GM15510 (cell line): ENCODE data around the gene NUP43.

ENCODE experiments used
- POLR2A ChIP-seq: IDR thresholded peaks from 3 replicates; pipeline ENCODE4 v1.6.1; 2011; ENCODE audit warnings: borderline replicate concordance; ENCODE audit not compliant: insufficient read length; ENCODE audit errors: extremely low read depth

The NUP43 gene, protein sequence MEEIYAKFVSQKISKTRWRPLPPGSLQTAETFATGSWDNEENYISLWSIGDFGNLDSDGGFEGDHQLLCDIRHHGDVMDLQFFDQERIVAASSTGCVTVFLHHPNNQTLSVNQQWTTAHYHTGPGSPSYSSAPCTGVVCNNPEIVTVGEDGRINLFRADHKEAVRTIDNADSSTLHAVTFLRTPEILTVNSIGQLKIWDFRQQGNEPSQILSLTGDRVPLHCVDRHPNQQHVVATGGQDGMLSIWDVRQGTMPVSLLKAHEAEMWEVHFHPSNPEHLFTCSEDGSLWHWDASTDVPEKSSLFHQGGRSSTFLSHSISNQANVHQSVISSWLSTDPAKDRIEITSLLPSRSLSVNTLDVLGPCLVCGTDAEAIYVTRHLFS

DNA sequence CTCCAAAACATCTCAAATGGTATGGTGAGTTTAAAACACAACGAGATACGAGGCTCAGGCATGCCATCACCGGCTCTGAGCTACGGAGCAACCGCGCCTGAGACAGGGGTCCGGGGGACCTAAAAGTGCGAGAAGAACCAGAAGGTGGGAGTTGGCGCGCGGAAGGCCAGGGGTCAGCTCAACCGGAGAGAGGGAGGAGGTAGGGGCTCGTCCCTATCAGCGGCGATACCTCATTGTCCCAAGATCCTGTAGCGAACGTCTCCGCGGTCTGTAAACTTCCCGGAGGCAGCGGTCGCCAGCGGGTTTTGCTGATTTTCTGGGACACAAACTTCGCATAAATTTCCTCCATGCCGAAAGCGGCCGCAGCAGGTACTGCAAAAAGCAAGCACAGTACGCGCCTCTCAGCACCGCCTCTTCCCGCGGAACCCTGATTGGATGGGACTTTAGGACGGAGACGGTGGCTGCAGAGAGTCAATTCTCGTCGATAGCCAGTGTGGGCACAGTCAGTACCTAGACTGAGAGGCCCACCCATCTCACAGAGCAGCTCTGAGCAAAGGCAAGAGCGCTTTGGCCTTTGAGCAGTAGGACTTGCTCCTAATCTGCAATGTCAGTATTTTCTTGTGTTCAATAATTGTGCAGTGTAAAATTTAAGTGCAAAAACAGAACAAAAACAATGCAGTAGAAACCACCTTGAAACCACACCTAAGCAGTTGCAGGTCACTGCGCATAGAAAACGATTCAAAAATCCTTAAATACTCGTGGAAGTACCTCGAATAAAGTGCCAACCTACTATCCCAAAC lies at the start of gene NUP43:
TSS of gene NUP43 (minus strand) at position 383 of the 800 bp plus-strand sequence. CDS start at position 349, 34 bp downstream.
- peak; percentile 76 for TF ChIP-seq POLR2A

DNA sequence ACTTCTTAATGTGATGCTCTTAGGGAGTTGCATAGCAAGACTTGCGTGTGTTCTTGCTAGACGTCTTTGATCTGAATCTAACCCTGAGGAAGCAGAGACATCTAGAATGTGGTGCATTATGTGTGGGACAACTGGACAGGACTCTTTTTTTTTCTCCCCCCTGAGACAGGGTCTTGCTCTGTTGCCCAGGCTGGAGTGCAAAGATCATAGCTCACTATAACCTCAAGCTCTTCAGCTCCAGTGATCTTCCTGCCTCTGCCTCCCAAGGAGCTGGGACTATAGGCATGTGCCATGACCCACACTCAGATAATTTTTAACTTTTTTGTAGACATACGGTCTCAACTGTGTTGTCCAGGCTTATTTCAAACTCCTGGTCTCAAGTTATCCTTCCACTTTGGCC lies 37.2 kb upstream of the NUP43 start:
- no peak for TF ChIP-seq POLR2A

DNA sequence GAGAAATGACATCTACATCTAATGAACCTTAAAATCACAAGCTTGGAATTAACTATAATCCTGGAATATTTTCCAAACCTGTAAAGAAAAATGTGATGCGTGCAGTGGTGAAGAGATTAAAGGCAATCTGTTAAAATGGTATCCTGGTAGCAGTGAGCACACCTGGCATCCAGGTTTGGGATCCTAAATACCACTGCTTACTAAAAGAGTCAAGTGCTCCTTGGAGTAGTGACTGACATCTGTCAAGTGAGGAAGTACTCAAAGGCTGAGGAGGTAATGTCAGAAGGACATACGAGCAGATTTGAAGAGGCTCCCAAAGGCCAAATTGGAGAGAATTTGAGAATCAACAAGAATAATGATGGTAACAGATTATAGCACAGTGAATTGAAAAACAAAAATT lies 36.0 kb upstream of the NUP43 start:
- TF ChIP-seq POLR2A = no peak

DNA sequence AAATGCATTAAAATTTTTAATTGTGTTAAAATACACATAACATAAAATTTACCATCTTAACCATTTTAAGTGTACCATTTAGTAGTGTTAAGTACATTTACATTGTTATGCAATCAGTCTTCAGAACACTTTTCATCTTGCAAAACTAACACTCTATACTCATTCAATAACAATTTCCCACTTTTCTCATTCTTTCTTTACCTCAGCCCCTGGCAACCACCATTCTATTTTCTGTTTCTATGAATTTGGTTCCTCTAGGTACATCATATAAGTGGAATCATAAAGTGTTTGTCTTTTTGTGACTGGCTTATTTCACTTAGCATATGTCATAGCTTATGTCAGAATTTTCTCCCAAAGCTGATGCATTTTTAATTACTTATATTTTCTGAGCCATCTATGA lies 35.4 kb upstream of the NUP43 start:
- no peak for TF ChIP-seq POLR2A

- TF ChIP-seq POLR2A = no peak
Observed at GRCh38 chr6:149779644-149779963, 33.3 kb upstream of the NUP43 start.

DNA sequence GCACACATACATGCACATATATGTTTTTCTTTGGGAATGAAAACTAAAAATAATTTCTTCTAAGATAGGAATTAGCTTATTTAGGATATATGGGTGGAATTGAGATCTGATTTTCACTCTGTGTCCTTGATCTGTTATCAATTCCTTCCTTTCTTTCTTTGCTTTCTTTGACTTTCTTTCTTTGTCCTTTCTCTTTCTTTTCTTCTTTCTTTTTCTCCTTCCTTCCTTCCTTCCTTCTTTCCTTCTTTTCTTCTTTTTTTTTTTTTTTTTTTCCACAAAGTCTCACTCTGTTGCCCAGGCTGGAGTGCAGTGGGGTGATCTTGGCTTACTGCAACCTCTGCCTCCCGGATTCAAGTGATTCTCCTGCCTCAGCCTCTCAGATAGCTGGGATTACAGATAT lies 31.3 kb upstream of the NUP43 start:
- no peak for TF ChIP-seq POLR2A

DNA sequence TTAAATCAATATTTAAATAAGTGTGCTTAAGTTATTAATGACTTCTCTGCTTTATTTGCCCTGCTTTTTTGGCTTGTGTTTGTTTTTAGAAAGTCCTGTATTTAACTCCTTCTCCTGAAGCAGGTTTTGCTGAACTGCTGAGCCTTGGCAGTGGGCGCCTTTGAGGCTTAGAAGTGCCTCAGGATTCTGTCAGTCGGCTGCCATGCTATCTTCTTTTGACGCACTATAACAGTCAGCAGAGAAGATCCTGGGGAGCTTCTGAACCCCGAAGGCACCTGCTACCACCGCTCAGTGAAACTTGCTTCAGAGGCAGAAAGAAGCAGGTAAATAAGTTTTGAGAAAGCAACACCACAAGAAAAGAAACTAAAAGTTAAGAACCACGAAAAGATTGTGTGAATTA lies 25.6 kb upstream of the NUP43 start:
- no peak for TF ChIP-seq POLR2A

DNA sequence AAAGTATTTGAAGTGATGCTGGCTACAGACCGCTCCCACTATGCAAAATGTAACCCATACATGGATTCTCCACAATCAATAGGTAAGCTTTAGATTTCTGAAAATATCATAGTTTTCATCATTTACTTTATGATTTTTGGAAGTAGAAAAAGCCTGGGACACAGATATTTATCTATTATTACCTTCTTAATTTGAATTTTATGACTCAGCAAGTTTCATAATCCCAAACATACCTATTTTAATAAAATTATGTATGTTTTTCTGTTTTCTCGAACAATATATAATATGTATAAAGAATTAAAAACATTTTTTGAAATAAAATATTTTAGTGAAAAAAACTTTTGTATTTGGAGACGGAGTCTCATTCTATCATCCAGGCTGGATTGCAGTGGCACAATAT lies 24.9 kb upstream of the NUP43 start:
- TF ChIP-seq POLR2A = no peak

DNA sequence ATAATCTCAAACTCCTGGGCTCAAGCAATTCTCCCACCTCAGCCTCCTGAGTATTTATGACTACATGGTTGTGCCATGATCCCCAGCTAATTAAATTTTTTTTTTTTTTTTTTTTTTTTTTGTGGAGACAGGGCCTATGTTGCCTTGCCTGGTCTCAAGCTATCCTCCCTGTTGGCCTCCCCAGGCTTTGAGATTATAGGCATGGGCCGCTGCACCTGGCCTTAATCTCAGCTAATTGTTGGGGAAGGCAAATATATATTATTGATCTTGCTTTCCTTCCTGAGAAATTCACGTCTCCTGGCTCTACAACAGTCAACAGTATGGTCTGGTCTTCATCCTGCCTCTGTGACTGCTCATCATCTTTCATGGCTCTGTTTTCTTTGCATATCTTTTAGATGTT lies 23.3 kb upstream of the NUP43 start:
- no peak for TF ChIP-seq POLR2A

DNA sequence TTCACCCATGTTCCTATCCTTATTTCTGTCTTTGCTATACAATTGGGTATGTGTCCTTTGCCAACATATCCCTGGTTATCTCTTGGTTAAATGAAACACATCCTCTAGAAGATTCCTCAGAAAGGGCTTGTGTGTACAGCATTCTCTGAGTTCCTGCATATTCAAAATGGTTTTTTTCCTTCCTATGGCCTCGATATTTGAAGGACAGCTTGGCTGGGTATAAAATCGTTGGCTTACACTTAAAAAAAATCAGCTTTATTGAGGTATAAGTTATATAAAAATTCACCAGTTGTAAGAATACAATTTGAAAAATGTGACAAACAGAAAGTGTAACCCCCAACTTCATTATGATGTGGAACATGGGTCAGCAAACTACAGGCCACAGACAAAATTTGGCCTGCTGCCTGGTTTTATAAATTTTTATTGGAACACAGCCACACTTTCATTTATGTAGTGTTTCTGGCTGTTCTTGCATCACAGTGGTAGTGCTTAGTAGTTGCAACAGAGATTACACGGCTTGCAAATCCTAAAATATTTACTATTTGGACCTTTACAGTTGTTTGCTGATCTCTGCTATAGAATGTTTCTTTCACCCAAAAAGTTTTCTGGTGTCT lies 19.9 kb upstream of the NUP43 start:
- no peak for TF ChIP-seq POLR2A

GRCh38 chr6:149763866-149764265 lies 17.5 kb upstream of the NUP43 start:
- no peak for TF ChIP-seq POLR2A

- no peak for TF ChIP-seq POLR2A
Observed at GRCh38 chr6:149761438-149761837, 15.1 kb upstream of the NUP43 start.

GRCh38 chr6:149756261-149756636 lies 9.9 kb upstream of the NUP43 start:
- no peak for TF ChIP-seq POLR2A

- TF ChIP-seq POLR2A = no peak
Observed at GRCh38 chr6:149755300-149756260, 9.3 kb upstream of the NUP43 start.

DNA sequence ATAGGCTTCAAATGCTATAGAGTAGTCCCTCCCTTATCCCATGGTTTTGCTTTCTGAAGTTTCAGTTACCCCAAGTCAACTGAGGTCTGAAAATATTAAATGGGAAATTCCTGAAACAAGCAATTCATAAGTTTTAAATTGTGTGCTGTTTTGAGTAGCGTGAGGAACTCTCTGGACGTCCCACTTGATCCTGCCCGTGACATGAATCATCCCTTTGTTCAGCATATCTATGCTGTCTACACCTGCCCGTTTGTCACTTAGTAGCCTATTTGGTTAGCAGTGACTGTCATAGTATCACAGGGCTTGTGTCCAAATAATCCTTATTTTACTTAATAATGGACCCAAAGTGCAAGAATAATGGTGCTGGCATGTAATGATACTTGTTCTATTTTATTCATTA lies 8.2 kb upstream of the NUP43 start:
- TF ChIP-seq POLR2A = no peak

DNA sequence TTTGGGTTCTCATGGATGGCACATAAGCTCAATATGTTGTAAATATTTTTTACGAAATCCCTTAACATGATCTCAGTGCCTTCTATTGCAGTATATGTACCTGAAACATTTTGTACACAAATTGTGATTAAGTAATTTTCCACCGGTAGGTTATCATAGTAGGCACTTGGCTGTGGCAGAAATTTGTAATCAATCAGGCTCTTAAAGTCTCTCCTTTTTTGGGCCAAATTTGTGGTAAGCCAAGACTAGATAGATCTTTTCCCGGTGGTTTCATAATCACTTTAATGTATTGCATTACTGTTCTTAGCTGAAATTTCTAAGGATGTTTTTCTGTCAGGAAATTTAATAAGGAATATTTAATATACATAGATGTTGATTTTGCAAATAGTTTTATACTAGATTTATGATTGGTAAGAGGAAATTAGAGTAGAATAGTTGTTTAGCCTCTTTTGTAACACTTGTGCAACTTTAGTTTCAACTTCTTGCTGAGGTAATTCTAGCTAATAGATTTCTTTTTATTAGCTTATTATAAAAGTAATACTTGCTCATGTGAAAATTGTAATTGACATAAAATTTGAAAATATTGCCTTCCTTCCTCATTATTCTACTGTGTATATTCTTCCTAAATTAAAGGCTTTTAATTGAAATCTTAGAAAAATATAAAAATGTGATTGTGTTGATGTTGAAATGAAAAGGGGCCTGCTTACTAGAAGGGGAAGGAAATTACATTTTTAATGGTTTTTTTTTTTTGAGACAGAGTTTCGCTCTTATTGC lies 6.5 kb upstream of the NUP43 start:
- TF ChIP-seq POLR2A = no peak
